HEK293T (cell line): ENCODE measurements around the gene CCDC187.

Experiments
- CTCF ChIA-PET: fragments of 350-600 bp; formaldehyde crosslinking; extraction: SDS; loops from one replicate; lab custom pipeline; 2021; ENCODE audit warnings: antibody characterized with exemption, inconsistent platforms; lab: Yijun Ruan, JAX
- POLR2A ChIA-PET: fragments of 350-600 bp; formaldehyde crosslinking; extraction: SDS; loops from one replicate; lab custom pipeline; 2020; ENCODE audit warnings: antibody characterized with exemption, inconsistent platforms; lab: Yijun Ruan, JAX
- DNase-seq: peaks from one replicate; pipeline ENCODE4 v3.0.0; 2012; ENCODE audit warnings: mixed read lengths; ENCODE audit errors: extremely low spot score
- ARNT ChIP-seq: fragments of 450-650 bp; IDR thresholded peaks from 2 replicates; pipeline ENCODE4 v1.6.1; 2017; ENCODE audit warnings: mild to moderate bottlenecking
- BHLHE40 ChIP-seq: fragments of 450-650 bp; IDR thresholded peaks from 2 replicates; pipeline ENCODE4 v1.6.1; 2016; ENCODE audit warnings: mild to moderate bottlenecking, moderate library complexity, borderline replicate concordance
- CTBP1 ChIP-seq: fragments of 450-650 bp; IDR thresholded peaks from 2 replicates; pipeline ENCODE4 v1.6.1; 2016; ENCODE audit warnings: borderline replicate concordance
- ELF4 ChIP-seq: fragments of 450-650 bp; IDR thresholded peaks from 2 replicates; pipeline ENCODE4 v1.6.1; 2017; ENCODE audit warnings: antibody characterized with exemption
- FOXA1 ChIP-seq: fragments of 450-650 bp; IDR thresholded peaks from 2 replicates; pipeline ENCODE4 v1.6.1; 2016; ENCODE audit warnings: mild to moderate bottlenecking
- FOXK2 ChIP-seq: fragments of 450-650 bp; IDR thresholded peaks from 2 replicates; pipeline ENCODE4 v1.6.1; 2016; ENCODE audit warnings: mild to moderate bottlenecking
- FOXM1 ChIP-seq: fragments of 450-650 bp; IDR thresholded peaks from 2 replicates; pipeline ENCODE4 v1.6.1; 2017; ENCODE audit warnings: mild to moderate bottlenecking, borderline replicate concordance
- HDGF ChIP-seq: fragments of 450-650 bp; IDR thresholded peaks from 2 replicates; pipeline ENCODE4 v1.6.1; 2017; ENCODE audit warnings: antibody characterized with exemption, borderline replicate concordance
- L3MBTL2 ChIP-seq: fragments of 450-650 bp; conservative IDR thresholded peaks from 2 replicates; pipeline ENCODE4 v1.6.1; 2016; ENCODE audit warnings: mild to moderate bottlenecking
- LEF1 ChIP-seq: fragments of 450-650 bp; IDR thresholded peaks from 2 replicates; pipeline ENCODE4 v1.6.1; 2017; ENCODE audit warnings: mild to moderate bottlenecking, borderline replicate concordance
- NFRKB ChIP-seq: fragments of 450-650 bp; IDR thresholded peaks from 2 replicates; pipeline ENCODE4 v1.6.1; 2016; ENCODE audit warnings: mild to moderate bottlenecking, moderate library complexity
- SP1 ChIP-seq: fragments of 450-650 bp; IDR thresholded peaks from 2 replicates; pipeline ENCODE4 v1.6.1; 2017
- SUZ12 ChIP-seq: fragments of 450-650 bp; IDR thresholded peaks from 2 replicates; pipeline ENCODE4 v1.6.1; 2016; ENCODE audit warnings: mild to moderate bottlenecking
- TARDBP ChIP-seq: fragments of 450-650 bp; IDR thresholded peaks from 2 replicates; pipeline ENCODE4 v1.6.1; 2016
- ZNF384 ChIP-seq: fragments of 450-650 bp; IDR thresholded peaks from 2 replicates; pipeline ENCODE4 v1.6.1; 2016
- TF ChIP-seq, protein P1 (sequence below): fragments of 450-650 bp; IDR thresholded peaks from 2 replicates; pipeline ENCODE4 v1.6.1; 2016

The CCDC187 gene

DNA sequence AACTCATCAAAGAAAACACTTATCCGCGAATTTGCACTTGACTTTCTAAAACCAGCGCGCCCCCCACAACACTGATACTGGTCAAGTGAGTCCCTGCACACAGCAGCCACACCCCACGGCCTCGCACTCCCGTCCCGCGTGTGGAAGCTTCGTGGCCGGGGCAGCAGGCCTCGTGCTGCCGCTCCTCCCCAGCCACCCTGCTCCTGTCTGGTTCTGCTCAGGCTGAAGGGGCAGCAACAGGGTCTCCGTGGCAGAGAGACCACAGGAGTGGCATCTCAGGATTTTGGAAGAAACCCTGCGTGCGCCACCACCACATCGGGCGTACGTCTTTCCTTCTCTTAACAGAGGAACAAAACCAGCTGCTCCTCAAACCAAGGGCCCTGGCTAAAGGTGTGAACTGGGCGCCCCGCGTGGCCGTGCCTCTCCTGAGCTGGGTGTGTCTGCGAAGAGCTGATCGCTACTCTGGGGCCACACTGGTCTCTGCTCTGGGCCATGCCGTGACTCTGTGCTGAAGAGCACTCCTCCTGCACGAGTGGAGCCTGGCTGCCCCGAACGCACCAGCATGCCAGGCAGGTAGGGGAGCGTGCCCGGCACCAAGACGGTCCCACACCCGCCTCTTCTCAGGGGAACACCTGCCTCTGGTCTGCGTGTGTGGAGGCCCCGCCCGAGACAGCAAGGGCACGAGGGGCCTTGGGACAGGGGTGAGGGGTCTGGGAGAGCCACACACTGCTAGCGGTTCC lies 81.6 kb downstream of the CCDC187 start:
- no peak for TF ChIP-seq SP1
- TF ChIP-seq FOXM1, result no peak
- no peak for TF ChIP-seq CTBP1
- TF ChIP-seq L3MBTL2, result no peak
- TF ChIP-seq ZNF384, result no peak
- no peak for TF ChIP-seq HDGF
- no peak for TF ChIP-seq ELF4
- TF ChIP-seq NFRKB, result no peak
- TF ChIP-seq LEF1, result no peak
- TF ChIP-seq FOXA1, result no peak
- TF ChIP-seq, protein P1, sequence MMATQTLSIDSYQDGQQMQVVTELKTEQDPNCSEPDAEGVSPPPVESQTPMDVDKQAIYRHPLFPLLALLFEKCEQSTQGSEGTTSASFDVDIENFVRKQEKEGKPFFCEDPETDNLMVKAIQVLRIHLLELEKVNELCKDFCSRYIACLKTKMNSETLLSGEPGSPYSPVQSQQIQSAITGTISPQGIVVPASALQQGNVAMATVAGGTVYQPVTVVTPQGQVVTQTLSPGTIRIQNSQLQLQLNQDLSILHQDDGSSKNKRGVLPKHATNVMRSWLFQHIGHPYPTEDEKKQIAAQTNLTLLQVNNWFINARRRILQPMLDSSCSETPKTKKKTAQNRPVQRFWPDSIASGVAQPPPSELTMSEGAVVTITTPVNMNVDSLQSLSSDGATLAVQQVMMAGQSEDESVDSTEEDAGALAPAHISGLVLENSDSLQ, result no peak
- no peak for TF ChIP-seq FOXK2
- no peak for TF ChIP-seq BHLHE40
- no peak for TF ChIP-seq SUZ12
- no peak for TF ChIP-seq ARNT
- no peak for TF ChIP-seq TARDBP
- DNase-seq, result no peak
- CTCF ChIA-PET, result interaction anchor here (0.8 kb wide), 1 partner anchor 26 kb away, joined by 3 read pairs; no protein-coding TSS in a partner anchor
- POLR2A ChIA-PET, result no interaction called here

DNA sequence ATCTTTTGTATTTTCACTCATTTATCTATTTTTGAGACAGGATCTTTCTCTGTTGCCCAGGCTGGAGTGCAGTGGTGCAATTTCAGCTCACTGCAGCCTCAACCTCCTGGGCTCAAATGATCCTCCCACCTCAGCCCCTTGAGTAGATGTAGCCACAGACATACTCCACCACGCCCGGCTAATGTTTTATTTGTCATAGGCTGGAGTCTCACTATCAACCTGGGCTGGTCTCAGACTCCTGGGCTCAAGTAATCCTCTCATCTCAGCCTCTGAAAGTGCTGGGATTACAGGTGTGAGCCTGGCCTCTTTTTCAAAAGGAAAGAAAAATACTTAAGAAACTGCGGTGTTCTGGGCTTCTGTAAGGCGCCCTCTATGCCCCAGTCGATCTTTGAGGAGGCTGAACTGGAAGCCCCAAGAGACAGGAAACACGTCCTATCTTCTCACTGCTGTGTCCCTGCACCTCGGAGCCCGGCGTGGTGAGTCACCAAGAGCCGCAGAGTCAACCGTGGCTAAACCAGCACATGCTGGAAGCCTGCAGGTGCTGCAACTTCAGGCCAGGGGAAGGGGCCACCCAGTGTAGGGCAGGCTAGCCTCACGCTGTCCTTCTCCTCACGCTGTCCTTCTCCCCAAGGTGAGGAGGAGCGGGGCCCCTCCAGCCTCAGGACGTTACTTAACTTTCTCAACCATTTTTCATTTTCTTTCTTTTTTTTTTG lies 83.7 kb downstream of the CCDC187 start:
- POLR2A ChIA-PET, result no interaction called here
- CTCF ChIA-PET, result no interaction called here
- TF ChIP-seq SUZ12, result no peak
- TF ChIP-seq L3MBTL2, result no peak
- TF ChIP-seq, protein P1, result no peak
- no peak for TF ChIP-seq FOXK2
- no peak for TF ChIP-seq CTBP1
- no peak for TF ChIP-seq ELF4
- no peak for TF ChIP-seq TARDBP
- DNase-seq, result no peak

DNA sequence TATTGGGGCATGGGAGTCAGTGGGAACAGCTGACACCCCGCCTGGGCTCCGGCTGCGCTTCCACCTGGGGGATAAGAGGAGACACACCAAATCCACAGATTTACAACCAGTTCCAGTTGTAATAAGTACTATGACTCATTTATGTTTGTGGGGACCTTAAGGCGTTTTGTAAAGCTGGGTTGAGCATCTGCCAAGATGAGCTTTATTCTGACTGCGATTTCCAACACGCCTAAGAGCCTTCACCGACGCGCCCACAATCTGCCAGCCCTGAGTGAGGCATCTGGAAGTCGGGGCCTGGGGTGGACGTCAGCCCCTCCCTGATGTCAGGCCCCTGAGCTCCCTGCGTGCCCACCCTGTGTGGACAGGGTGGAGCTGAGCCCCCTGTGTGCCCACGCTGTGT lies 84.6 kb downstream of the CCDC187 start:
- TF ChIP-seq HDGF (no peak), FOXK2 (no peak), ELF4 (no peak), LEF1 (no peak), SUZ12 (no peak), FOXA1 (no peak), TARDBP (no peak), ZNF384 (no peak), BHLHE40 (no peak)
- TF ChIP-seq, protein P1, result no peak
- ChIA-PET POLR2A (no interaction called here), CTCF (interaction anchor here (0.7 kb wide), 1 partner anchor 81 kb away, joined by 3 read pairs; no protein-coding TSS in a partner anchor)
- no peak for DNase-seq

DNA sequence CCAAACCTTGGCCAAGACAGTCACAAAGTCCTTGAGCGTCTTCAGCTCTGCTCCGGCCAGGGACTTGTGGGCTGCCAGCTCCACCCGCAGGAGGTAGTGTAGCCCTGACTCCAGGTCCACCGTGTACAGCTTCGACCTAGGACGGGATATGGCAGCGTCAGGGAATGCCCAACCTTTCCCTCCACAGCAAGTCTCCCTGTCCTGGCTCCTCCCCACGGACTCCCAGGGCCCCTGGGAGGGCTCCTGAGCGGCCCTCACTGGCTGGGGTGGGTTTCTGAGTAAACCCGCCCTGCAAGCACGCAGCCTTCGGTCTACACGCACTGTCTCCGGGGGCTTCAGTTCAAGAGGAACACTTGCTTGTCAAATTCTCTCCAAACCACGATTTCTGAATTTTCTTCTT lies 85.2 kb downstream of the CCDC187 start:
- no peak for TF ChIP-seq SUZ12
- no peak for TF ChIP-seq CTBP1
- no peak for TF ChIP-seq FOXM1
- no peak for TF ChIP-seq ZNF384
- TF ChIP-seq, protein P1, result no peak
- no peak for TF ChIP-seq L3MBTL2

DNA sequence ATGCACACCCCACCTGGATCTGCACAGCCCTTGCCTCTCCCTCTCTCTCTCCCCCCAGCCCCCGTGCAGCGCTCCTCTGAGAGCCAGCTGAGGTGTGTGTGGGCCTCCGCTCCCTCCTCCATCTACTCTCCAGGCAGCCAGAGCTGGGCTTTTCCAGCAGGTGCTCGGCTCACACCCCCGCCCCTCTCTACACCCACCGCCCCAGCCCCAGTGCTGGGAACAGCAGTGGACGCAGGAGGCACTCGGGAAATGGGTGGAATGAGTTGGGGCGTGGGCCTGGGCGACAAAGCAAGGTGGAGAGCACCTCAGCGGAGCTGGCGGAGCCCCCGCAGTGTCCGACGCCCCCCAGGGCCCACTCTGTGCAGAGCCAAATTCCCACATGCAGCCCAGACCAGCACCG lies 85.6 kb downstream of the CCDC187 start:
- CTCF ChIA-PET, result no interaction called here

More for the DNA sequence above, 85.2 kb downstream of the CCDC187 start:
- POLR2A ChIA-PET, result no interaction called here
- CTCF ChIA-PET, result interaction anchor here (0.7 kb wide), 1 partner anchor 80 kb away, joined by 3 read pairs; no protein-coding TSS in a partner anchor
- DNase-seq, result no peak

More for the DNA sequence above, 85.6 kb downstream of the CCDC187 start:
- no peak for DNase-seq
- POLR2A ChIA-PET, result no interaction called here
- TF ChIP-seq FOXK2, result no peak
